Loucy (cell line): ENCODE measurements around the gene B3GLCT.

Source experiments
- H2AFZ ChIP-seq: fragments of 200-600 bp; sonication (generic); 2 replicates; pipeline ENCODE4 v1.6.0; 2016; ENCODE audit warnings: antibody characterized with exemption, mild to moderate bottlenecking, low read length, moderate library complexity
- H3F3A ChIP-seq: fragments of 200-600 bp; 2 replicates; pipeline ENCODE4 v1.6.0; 2016; ENCODE audit warnings: antibody characterized with exemption, low read depth, mild to moderate bottlenecking
- H3K27me3 ChIP-seq: fragments of 200-600 bp; sonication (generic); 2 replicates; pipeline ENCODE4 v1.6.1; 2014; ENCODE audit warnings: low read length, mild to moderate bottlenecking; ENCODE audit not compliant: insufficient read depth, poor library complexity, severe bottlenecking
- H3K36me3 ChIP-seq: fragments of 200-600 bp; sonication (generic); 2 replicates; pipeline ENCODE4 v1.6.1; 2016; ENCODE audit warnings: low read length; ENCODE audit not compliant: insufficient read depth
- H3K4me1 ChIP-seq: fragments of 200-600 bp; sonication (generic); 2 replicates; pipeline ENCODE4 v1.5.1; 2014; ENCODE audit warnings: low read length, mild to moderate bottlenecking; ENCODE audit not compliant: insufficient read depth, poor library complexity, severe bottlenecking
- H3K4me2 ChIP-seq: fragments of 200-600 bp; sonication (generic); 2 replicates; pipeline ENCODE4 v1.6.0; 2014; ENCODE audit warnings: antibody characterized with exemption, low read length, low read depth, mild to moderate bottlenecking; ENCODE audit not compliant: poor library complexity, severe bottlenecking
- H3K4me3 ChIP-seq: fragments of 200-600 bp; sonication (generic); 2 replicates; pipeline ENCODE4 v1.5.1; 2014; ENCODE audit warnings: low read length, mild to moderate bottlenecking, mixed read lengths; ENCODE audit not compliant: poor library complexity, severe bottlenecking
- H3K79me2 ChIP-seq: fragments of 200-600 bp; sonication (generic); 2 replicates; pipeline ENCODE4 v1.6.1; 2014; ENCODE audit warnings: low read length; ENCODE audit not compliant: insufficient read depth
- H3K9ac ChIP-seq: fragments of 200-600 bp; sonication (generic); 2 replicates; pipeline ENCODE4 v1.6.0; 2014; ENCODE audit warnings: mild to moderate bottlenecking, low read depth, low read length, moderate library complexity; ENCODE audit not compliant: poor library complexity, severe bottlenecking
- H3K9me2 ChIP-seq: fragments of 200-600 bp; sonication (generic); replicated peaks from 2 replicates; pipeline ENCODE4 v1.6.1; 2016; ENCODE audit warnings: low read depth, low read length, mixed read lengths
- H3K9me3 ChIP-seq: fragments of 200-600 bp; sonication (generic); 2 replicates; pipeline ENCODE4 v1.6.1; 2014; ENCODE audit warnings: mild to moderate bottlenecking, antibody characterized with exemption, low read length, low read depth; ENCODE audit not compliant: insufficient read depth
- H4K20me1 ChIP-seq: fragments of 200-600 bp; sonication (generic); 2 replicates; pipeline ENCODE4 v1.6.0; 2014; ENCODE audit warnings: antibody characterized with exemption, low read length, mild to moderate bottlenecking; ENCODE audit not compliant: insufficient read depth, poor library complexity, severe bottlenecking
- CTCF ChIP-seq: fragments of 200-600 bp; sonication (generic); conservative IDR thresholded peaks from 2 replicates; pipeline ENCODE4 v1.5.1; 2014; ENCODE audit warnings: mild to moderate bottlenecking, antibody characterized with exemption, low read length
- EZH2phosphoT487 ChIP-seq: fragments of 200-600 bp; IDR thresholded peaks from 2 replicates; pipeline ENCODE4 v1.6.1; 2018; ENCODE audit warnings: antibody characterized with exemption, mild to moderate bottlenecking, moderate library complexity, borderline replicate concordance

Gene B3GLCT

DNA sequence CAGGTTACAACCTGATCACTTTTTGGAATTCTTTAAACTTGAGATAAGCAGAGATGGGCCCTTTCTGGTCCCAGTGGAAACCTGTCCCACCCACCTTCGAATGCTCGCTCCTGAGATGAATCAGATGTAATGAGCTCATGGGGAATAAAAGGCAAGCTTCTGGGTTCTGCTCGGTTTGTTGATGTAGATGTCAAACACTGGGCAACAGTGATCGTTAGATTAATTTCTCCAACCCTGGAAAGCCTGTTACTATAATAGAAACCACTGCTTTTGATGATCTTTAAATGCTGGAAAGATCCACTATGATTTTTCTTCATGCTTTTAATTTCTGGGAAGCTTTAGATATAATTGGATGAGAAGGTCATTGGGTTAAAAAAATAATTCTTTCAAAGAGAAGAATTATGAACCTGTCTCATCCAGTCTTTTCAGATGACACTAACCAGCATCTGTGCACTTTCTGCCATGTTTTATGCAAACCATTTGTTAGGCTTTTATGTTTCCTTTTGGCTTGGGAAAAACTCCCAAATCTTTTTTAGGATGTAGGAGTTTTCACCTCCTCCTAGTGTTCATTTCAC, 49.3 kb downstream of the B3GLCT start:
- Histone ChIP-seq H3K9me3 (no peaks in the 10 kb centered on the region), H3K9me2 (no peaks in the 10 kb centered on the region), H2AFZ (no peak overlapping the region), H3K4me3 (no peak overlapping the region), H3K36me3 (peaks cover 43% of the 10 kb centered on the region; the same call in 1 of the 2 replicates), H3K79me2 (peaks cover 13% of the 10 kb centered on the region; the same call in 1 of the 2 replicates), H4K20me1 (no peaks in the 10 kb centered on the region), H3K27me3 (no peaks in the 10 kb centered on the region), H3K4me1 (peaks cover 6% of the 10 kb centered on the region), H3K9ac (no peak overlapping the region), H3F3A (no peaks in the 10 kb centered on the region), H3K4me2 (no peak overlapping the region)
- TF ChIP-seq CTCF = no peak
- no peak for TF ChIP-seq EZH2phosphoT487

DNA sequence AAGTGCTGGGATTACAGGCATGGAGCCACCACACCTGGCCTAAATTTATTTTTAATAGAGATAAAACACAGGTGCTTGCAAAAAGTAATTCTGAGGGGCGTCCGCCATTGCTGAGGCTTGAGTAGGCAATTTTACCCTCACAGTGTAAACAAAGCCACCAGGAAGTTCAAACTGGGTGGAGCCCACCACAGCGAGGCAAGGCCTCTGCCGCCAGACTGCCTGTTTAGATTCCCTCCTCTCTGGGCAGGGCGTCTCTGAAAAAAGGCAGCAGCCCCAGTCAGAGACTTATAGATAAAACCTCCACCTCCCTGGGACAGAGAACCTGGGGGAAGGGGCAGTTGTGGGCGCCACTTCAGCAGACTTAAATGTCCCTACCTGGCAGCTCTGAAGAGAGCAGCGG, 50.7 kb downstream of the B3GLCT start:
- TF ChIP-seq CTCF (no peak), EZH2phosphoT487 (no peak)
- H3K27me3 ChIP-seq = no peaks in the 10 kb centered on the region
- no peak overlapping the region for H3K4me3 ChIP-seq
- no peaks in the 10 kb centered on the region for H3K4me1 ChIP-seq
- H4K20me1 ChIP-seq = no peaks in the 10 kb centered on the region
- 0 out of 2 replicates have a peak, but pooled peaks cover 4% of the 10 kb centered on the region for H3K79me2 ChIP-seq
- H3K9ac ChIP-seq = no peak overlapping the region
- H3K9me2 ChIP-seq = no peaks in the 10 kb centered on the region
- no peak overlapping the region for H3K4me2 ChIP-seq
- H3K36me3 ChIP-seq = peaks cover 43% of the 10 kb centered on the region; the same call in 1 of the 2 replicates
- H2AFZ ChIP-seq = no peak overlapping the region
- H3K9me3 ChIP-seq = no peaks in the 10 kb centered on the region
- H3F3A ChIP-seq = no peaks in the 10 kb centered on the region

- Histone ChIP-seq H3K79me2 (no peaks in the 10 kb centered on the region), H3K4me2 (no peak overlapping the region), H3K9me2 (no peaks in the 10 kb centered on the region), H3K4me1 (no peaks in the 10 kb centered on the region), H3K9me3 (peaks cover 14% of the 10 kb centered on the region), H3K27me3 (no peaks in the 10 kb centered on the region), H3K9ac (no peak overlapping the region), H4K20me1 (no peaks in the 10 kb centered on the region), H3F3A (no peaks in the 10 kb centered on the region), H2AFZ (no peak overlapping the region), H3K36me3 (peaks cover 56% of the 10 kb centered on the region), H3K4me3 (no peak overlapping the region)
- TF ChIP-seq EZH2phosphoT487 (no peak), CTCF (no peak)
Measured at GRCh38 chr13:31261241-31261640, 61.5 kb downstream of the B3GLCT start.
